ENCODE measurements around the gene SCIN.

- no peak for TF ChIP-seq HDAC2 (IDR thresholded peaks at IDR 0.05; ENCODE audit: borderline replicate concordance in 1 of 2, low read depth in 2 of 2, low read length in 2 of 2)
- TF ChIP-seq USF2 (IDR thresholded peaks at IDR 0.05; ENCODE audit: low read length), result no peak
- TF ChIP-seq RNF2 (IDR thresholded peaks at IDR 0.05; ENCODE audit: borderline replicate concordance, low read depth, low read length, missing control alignments, poor library complexity, severe bottlenecking), result no peak
Measured at GRCh38 chr7:12586271-12586670, 15.8 kb downstream of the SCIN start.
